Measurements from ENCODE around the gene ACOT7. TPM values are rescaled to one million over a fixed set of nuclear protein-coding genes. Genes with fewer than 3 reads are reported as not detected.

Gene ACOT7
- total RNA-seq, 1 donor from 2014 or later, result 175 TPM

- peaks cover 16% of the 10 kb centered on the region for H3K9me3 Mint-ChIP-seq (ENCODE audit: unreplicated experiment)
- no peak for DNase-seq
- peak overlapping the region; percentile 91 for H3K27ac Mint-ChIP-seq (ENCODE audit: unreplicated experiment)
- TF ChIP-seq, protein P1, sequence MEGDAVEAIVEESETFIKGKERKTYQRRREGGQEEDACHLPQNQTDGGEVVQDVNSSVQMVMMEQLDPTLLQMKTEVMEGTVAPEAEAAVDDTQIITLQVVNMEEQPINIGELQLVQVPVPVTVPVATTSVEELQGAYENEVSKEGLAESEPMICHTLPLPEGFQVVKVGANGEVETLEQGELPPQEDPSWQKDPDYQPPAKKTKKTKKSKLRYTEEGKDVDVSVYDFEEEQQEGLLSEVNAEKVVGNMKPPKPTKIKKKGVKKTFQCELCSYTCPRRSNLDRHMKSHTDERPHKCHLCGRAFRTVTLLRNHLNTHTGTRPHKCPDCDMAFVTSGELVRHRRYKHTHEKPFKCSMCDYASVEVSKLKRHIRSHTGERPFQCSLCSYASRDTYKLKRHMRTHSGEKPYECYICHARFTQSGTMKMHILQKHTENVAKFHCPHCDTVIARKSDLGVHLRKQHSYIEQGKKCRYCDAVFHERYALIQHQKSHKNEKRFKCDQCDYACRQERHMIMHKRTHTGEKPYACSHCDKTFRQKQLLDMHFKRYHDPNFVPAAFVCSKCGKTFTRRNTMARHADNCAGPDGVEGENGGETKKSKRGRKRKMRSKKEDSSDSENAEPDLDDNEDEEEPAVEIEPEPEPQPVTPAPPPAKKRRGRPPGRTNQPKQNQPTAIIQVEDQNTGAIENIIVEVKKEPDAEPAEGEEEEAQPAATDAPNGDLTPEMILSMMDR (IDR thresholded peaks at IDR 0.05; ENCODE audit: partially characterized antibody, unreplicated experiment), result no peak
- H3K4me3 Mint-ChIP-seq (ENCODE audit: unreplicated experiment), result no peak overlapping the region
- peaks cover 33% of the 10 kb centered on the region for H3K4me1 Mint-ChIP-seq (ENCODE audit: low read depth, unreplicated experiment)
- peaks cover 7% of the 10 kb centered on the region for H3K27me3 Mint-ChIP-seq (ENCODE audit: unreplicated experiment)
- H3K36me3 Mint-ChIP-seq (ENCODE audit: unreplicated experiment), result peaks cover 6% of the 10 kb centered on the region
Observed at GRCh38 chr1:6294080-6294889, 99.3 kb downstream of the ACOT7 start.

DNA sequence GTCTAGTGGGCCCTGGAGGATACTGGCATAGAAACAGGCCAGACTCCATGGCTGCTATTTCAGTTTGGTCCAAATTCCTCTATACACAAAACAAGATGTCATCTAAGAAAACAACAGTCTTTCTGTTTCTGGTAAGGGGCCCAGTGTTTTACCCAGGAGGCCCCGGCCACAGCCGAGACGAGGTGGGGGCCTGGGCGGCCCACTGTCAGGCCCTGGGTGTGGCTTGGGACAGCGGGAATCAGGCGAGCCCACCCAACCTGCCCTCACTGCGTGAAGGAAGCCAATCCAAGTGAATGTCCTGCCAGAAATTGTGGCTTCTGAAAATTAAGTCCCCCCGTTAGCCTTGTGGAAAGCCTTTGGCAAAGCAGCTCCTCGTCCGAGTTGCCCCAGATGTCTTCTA, 101.5 kb downstream of the ACOT7 start:
- Mint-ChIP-seq H3K9me3 (ENCODE audit: unreplicated experiment) (peaks cover 9% of the 10 kb centered on the region), H3K4me1 (ENCODE audit: low read depth, unreplicated experiment) (peaks cover 21% of the 10 kb centered on the region), H3K4me3 (ENCODE audit: unreplicated experiment) (no peak overlapping the region), H3K27me3 (ENCODE audit: unreplicated experiment) (peaks cover 2% of the 10 kb centered on the region), H3K36me3 (ENCODE audit: unreplicated experiment) (peaks cover 6% of the 10 kb centered on the region), H3K27ac (ENCODE audit: unreplicated experiment) (no peak overlapping the region)
- DNase-seq, result no peak
- TF ChIP-seq, protein P1 (IDR thresholded peaks at IDR 0.05; ENCODE audit: partially characterized antibody, unreplicated experiment), result no peak

DNA sequence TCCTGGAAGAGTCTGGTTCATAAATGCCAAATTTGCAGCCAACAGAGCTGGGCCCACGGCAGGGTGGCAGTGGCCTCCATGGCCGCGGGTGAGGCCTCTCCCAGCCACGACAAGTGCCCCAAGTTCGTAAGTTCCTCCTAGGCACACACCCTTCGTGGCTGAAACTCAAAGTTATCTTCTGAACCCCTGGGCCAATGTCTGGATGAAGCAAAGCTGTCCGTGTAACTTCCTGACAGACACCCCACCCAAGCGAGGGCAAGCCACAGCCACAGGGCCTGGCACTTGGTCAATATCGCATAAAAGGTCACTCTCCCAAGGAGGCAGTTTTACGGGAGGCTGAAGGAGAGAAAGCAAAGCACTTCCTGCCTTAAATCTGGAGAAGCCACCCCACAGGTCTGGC, 104.9 kb downstream of the ACOT7 start:
- TF ChIP-seq, protein P1 (IDR thresholded peaks at IDR 0.05; ENCODE audit: partially characterized antibody, unreplicated experiment), result no peak
- H3K4me3 Mint-ChIP-seq (ENCODE audit: unreplicated experiment), result no peak overlapping the region
- peaks cover 9% of the 10 kb centered on the region for H3K4me1 Mint-ChIP-seq (ENCODE audit: low read depth, unreplicated experiment)
- H3K9me3 Mint-ChIP-seq (ENCODE audit: unreplicated experiment), result peaks cover 6% of the 10 kb centered on the region
- H3K27me3 Mint-ChIP-seq (ENCODE audit: unreplicated experiment), result peaks cover 2% of the 10 kb centered on the region
- no peak for DNase-seq
- H3K27ac Mint-ChIP-seq (ENCODE audit: unreplicated experiment), result no peak overlapping the region
- no peaks in the 10 kb centered on the region for H3K36me3 Mint-ChIP-seq (ENCODE audit: unreplicated experiment)

- no peaks in the 10 kb centered on the region for H3K36me3 Mint-ChIP-seq (ENCODE audit: unreplicated experiment)
- peaks cover 2% of the 10 kb centered on the region for H3K9me3 Mint-ChIP-seq (ENCODE audit: unreplicated experiment)
- DNase-seq, result no peak
- no peak overlapping the region for H3K4me3 Mint-ChIP-seq (ENCODE audit: unreplicated experiment)
- TF ChIP-seq, protein P1 (IDR thresholded peaks at IDR 0.05; ENCODE audit: partially characterized antibody, unreplicated experiment), result no peak
- peaks cover 7% of the 10 kb centered on the region for H3K4me1 Mint-ChIP-seq (ENCODE audit: low read depth, unreplicated experiment)
- H3K27me3 Mint-ChIP-seq (ENCODE audit: unreplicated experiment), result peaks cover 2% of the 10 kb centered on the region
- no peak overlapping the region for H3K27ac Mint-ChIP-seq (ENCODE audit: unreplicated experiment)
Observed at GRCh38 chr1:6288026-6288425, 105.5 kb downstream of the ACOT7 start.

GRCh38 chr1:6287431-6287886, 106.1 kb downstream of the ACOT7 start:
- H3K36me3 Mint-ChIP-seq (ENCODE audit: unreplicated experiment), result no peaks in the 10 kb centered on the region
- H3K4me1 Mint-ChIP-seq (ENCODE audit: low read depth, unreplicated experiment), result peaks cover 8% of the 10 kb centered on the region
- TF ChIP-seq, protein P1 (IDR thresholded peaks at IDR 0.05; ENCODE audit: partially characterized antibody, unreplicated experiment), result no peak
- no peak overlapping the region for H3K27ac Mint-ChIP-seq (ENCODE audit: unreplicated experiment)
- H3K4me3 Mint-ChIP-seq (ENCODE audit: unreplicated experiment), result no peak overlapping the region
- peaks cover 1% of the 10 kb centered on the region for H3K9me3 Mint-ChIP-seq (ENCODE audit: unreplicated experiment)
- H3K27me3 Mint-ChIP-seq (ENCODE audit: unreplicated experiment), result peaks cover 2% of the 10 kb centered on the region
- no peak for DNase-seq
